Keratinocyte (primary cell): ENCODE results near the gene HOXB2.

ENCODE experiments used
- CTCF ChIP-seq, 3 experiments: IDR thresholded peaks in 1 of 3; conservative IDR thresholded peaks in 1 of 3; optimal IDR thresholded peaks in 1 of 3; 2 replicates in 2 of 3; 3 replicates in 1 of 3; pipeline versions ENCODE3 to v1.5.1; 2011; ENCODE audit warnings: low read length in 3 of 3, mild to moderate bottlenecking in 3 of 3, moderate library complexity in 2 of 3, control low read depth in 1 of 3, inconsistent platforms in 1 of 3; ENCODE audit not compliant: insufficient read depth in 2 of 3; ENCODE audit errors: extremely low read depth in 1 of 3
- EZH2 ChIP-seq: IDR thresholded peaks from one replicate; pipeline ENCODE4 v1.6.1; 2012; ENCODE audit warnings: inconsistent platforms, mild to moderate bottlenecking, low read length, moderate library complexity

DNA sequence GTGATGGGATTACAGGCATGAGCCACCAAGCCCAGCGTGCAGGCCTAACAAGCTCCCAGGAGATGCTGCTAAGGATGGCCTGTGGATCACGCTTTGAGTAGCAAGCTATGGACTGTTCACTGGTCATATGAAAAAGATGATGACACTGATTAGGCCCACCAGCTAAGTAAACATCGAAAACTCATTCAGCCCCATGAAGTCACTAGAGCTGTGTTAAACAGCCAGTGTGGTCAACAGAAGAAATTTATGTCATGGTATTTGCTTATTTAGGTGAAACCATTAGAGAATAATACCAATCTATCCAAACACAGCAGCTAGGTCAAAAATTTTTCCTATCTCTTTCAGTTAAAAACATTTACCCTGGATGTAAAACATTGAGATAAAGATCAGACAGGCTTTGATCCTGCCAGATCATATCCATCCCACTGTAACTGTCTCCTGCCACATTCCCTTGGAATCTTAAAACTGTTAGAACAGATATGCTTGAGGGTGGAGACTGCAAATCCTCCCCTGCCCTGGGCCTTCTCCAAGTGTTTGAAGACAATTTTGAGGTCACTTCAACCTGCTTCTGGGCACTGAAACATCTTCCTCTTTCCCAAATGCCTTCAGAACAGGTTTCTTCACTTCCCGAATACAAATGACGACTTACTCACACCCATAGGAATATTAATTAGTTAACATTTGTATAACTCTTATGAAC is 45.0 kb downstream of the HOXB2 start:
- TF ChIP-seq CTCF (optimal IDR thresholded peaks at IDR 0.05 in 1 of 3, IDR thresholded peaks at IDR 0.05 in 1 of 3, conservative IDR thresholded peaks at IDR 0.05 in 1 of 3; ENCODE audit: extremely low read depth in 1 of 3, insufficient read depth in 2 of 3, low read length in 3 of 3) (no peak), EZH2 (no peak)
